ENCODE results near the gene LSM8. TPM values are rescaled to one million over a fixed set of nuclear protein-coding genes. Genes with fewer than 3 reads are reported as not detected.

The LSM8 gene
- total RNA-seq, 1 donor from 2014 or later: 30.8 TPM

DNA sequence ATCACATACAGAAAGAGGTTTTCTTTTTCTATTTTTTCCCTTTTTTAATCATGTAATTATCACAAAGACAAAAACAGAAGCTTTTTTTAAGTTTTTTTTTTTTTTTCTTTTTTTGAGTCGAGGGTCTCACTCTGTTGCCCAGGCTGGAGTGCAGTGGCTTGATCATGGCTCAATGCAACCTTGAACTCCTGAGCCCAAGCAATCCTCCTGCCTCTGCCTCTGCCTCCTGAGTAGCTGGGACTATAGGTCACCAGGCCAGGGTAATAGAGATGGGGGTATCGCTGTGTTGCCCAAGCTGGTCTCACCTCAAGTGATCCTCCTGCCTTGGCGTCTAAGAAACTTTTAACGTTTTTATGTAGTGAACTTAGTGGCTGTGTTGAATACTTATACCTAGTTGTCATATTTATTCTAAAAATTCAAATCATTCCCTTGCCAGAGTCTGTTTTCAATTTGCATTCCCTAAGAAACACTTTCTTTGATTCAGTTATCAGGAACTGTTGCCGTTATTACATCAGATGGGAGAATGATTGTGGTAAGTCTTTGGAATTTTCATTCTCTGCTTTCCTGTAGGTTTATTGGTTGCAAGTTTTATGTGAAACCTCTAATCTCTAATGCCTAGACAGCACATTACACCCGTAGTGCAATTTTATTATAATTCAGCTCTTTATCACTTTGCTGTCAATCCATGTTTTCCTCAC, 1.3 kb downstream of the LSM8 start:
- FAIRE-seq (no peak), DNase-seq (ENCODE audit: low read depth) (no peak)
- H3K27me3 ChIP-seq (ENCODE audit: control insufficient read depth, insufficient read depth, low read length): no peaks in the 10 kb centered on the region
- TF ChIP-seq, protein P1, sequence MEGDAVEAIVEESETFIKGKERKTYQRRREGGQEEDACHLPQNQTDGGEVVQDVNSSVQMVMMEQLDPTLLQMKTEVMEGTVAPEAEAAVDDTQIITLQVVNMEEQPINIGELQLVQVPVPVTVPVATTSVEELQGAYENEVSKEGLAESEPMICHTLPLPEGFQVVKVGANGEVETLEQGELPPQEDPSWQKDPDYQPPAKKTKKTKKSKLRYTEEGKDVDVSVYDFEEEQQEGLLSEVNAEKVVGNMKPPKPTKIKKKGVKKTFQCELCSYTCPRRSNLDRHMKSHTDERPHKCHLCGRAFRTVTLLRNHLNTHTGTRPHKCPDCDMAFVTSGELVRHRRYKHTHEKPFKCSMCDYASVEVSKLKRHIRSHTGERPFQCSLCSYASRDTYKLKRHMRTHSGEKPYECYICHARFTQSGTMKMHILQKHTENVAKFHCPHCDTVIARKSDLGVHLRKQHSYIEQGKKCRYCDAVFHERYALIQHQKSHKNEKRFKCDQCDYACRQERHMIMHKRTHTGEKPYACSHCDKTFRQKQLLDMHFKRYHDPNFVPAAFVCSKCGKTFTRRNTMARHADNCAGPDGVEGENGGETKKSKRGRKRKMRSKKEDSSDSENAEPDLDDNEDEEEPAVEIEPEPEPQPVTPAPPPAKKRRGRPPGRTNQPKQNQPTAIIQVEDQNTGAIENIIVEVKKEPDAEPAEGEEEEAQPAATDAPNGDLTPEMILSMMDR (IDR thresholded peaks at IDR 0.05; ENCODE audit: insufficient read depth, low read length, severe bottlenecking): no peak
- H3K36me3 ChIP-seq (ENCODE audit: control insufficient read depth, insufficient read depth, low read length): peaks cover 4% of the 10 kb centered on the region
- peak overlapping the region; percentile 68 for H3K4me3 ChIP-seq (ENCODE audit: low read depth, low read length)

GRCh38 chr7:118186501-118186900, 2.5 kb downstream of the LSM8 start:
- FAIRE-seq (no peak), DNase-seq (ENCODE audit: low read depth) (no peak)
- peaks cover 4% of the 10 kb centered on the region for H3K36me3 ChIP-seq (ENCODE audit: control insufficient read depth, insufficient read depth, low read length)
- H3K4me3 ChIP-seq (ENCODE audit: low read depth, low read length): no peak overlapping the region
- TF ChIP-seq, protein P1 (IDR thresholded peaks at IDR 0.05; ENCODE audit: insufficient read depth, low read length, severe bottlenecking): no peak
- H3K27me3 ChIP-seq (ENCODE audit: control insufficient read depth, insufficient read depth, low read length): no peaks in the 10 kb centered on the region

GRCh38 chr7:118194571-118194970, 10.6 kb downstream of the LSM8 start:
- DNase-seq (ENCODE audit: low read depth): no peak
- TF ChIP-seq, protein P1 (IDR thresholded peaks at IDR 0.05; ENCODE audit: insufficient read depth, low read length, severe bottlenecking): no peak
- Histone ChIP-seq H3K27me3 (ENCODE audit: control insufficient read depth, insufficient read depth, low read length) (no peaks in the 10 kb centered on the region), H3K36me3 (ENCODE audit: control insufficient read depth, insufficient read depth, low read length) (no peaks in the 10 kb centered on the region), H3K4me3 (ENCODE audit: low read depth, low read length) (no peak overlapping the region)
- FAIRE-seq: no peak

GRCh38 chr7:118195837-118196474, 12.0 kb downstream of the LSM8 start:
- peak; percentile 65 for DNase-seq (ENCODE audit: low read depth)
- no peak for FAIRE-seq
- TF ChIP-seq, protein P1 (IDR thresholded peaks at IDR 0.05; ENCODE audit: insufficient read depth, low read length, severe bottlenecking): peak; percentile 71
- Histone ChIP-seq H3K36me3 (ENCODE audit: control insufficient read depth, insufficient read depth, low read length) (no peaks in the 10 kb centered on the region), H3K4me3 (ENCODE audit: low read depth, low read length) (no peak overlapping the region), H3K27me3 (ENCODE audit: control insufficient read depth, insufficient read depth, low read length) (no peaks in the 10 kb centered on the region)

DNA sequence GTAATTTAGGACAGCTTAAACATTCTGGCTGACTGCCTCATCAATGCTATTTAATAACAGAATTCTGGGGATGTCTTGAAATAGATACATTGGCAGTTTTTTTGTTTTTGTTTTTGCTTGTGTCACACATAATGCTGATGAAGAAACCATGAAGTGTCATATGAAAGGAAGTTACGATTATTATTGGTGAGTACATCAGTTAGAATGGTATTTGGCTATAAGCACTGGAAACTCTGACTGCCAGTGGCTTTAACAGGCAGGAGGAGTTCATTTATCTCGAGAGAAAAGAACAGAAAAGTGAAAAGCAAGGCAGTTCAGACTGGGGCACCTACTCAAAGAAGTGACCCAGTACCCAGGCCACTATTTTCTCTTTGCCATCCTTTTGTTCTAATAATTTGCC, 18.1 kb downstream of the LSM8 start:
- Histone ChIP-seq H3K4me3 (ENCODE audit: low read depth, low read length) (no peak overlapping the region), H3K27me3 (ENCODE audit: control insufficient read depth, insufficient read depth, low read length) (no peaks in the 10 kb centered on the region), H3K36me3 (ENCODE audit: control insufficient read depth, insufficient read depth, low read length) (no peaks in the 10 kb centered on the region)
- TF ChIP-seq, protein P1 (IDR thresholded peaks at IDR 0.05; ENCODE audit: insufficient read depth, low read length, severe bottlenecking): no peak
- DNase-seq (ENCODE audit: low read depth) (no peak), FAIRE-seq (no peak)

Measured in bronchial epithelial cell (primary cell).